Uterus (tissue), 4 donors: ENCODE data around the gene LSR. TPM values are rescaled to one million over a fixed set of nuclear protein-coding genes. Genes with fewer than 3 reads are reported as not detected.

Experiments
- DNase-seq, 2 donors: peaks; one replicate each; pipeline ENCODE4 v3.0.0-alpha.2; 2019 to 2020
- H3K27ac ChIP-seq, 2 donors: fragments of 200-600 bp; sonication (generic); 1 replicate in 1 of 2; 2 replicates in 1 of 2; pipeline ENCODE4 v1.5.1; 2016 to 2018
- H3K27me3 ChIP-seq, 2 donors: fragments of 200-600 bp; sonication (generic); one replicate each; pipeline ENCODE4 v1.5.1; 2018 to 2019; ENCODE audit warnings: control low read depth in 1 of 2
- H3K36me3 ChIP-seq, 2 donors: fragments of 200-600 bp; sonication (generic); one replicate each; pipeline ENCODE4 v1.5.1; 2019; ENCODE audit warnings: control low read depth in 1 of 2
- H3K4me1 ChIP-seq, 2 donors: fragments of 200-600 bp; sonication (generic); one replicate each; pipeline ENCODE4 v1.5.1; 2018 to 2019; ENCODE audit warnings: control low read depth in 1 of 2
- H3K4me3 ChIP-seq, 2 donors: fragments of 200-600 bp; sonication (generic); 1 replicate in 1 of 2; 2 replicates in 1 of 2; pipeline ENCODE4 v1.5.1; 2018 to 2019; ENCODE audit warnings: mild to moderate bottlenecking in 1 of 2
- H3K9me3 ChIP-seq, 2 donors: fragments of 200-600 bp; sonication (generic); one replicate each; pipeline ENCODE4 v1.5.1; 2019; ENCODE audit warnings: control low read depth in 1 of 2
- POLR2A ChIP-seq, 2 donors: fragments of 450-650 bp; IDR thresholded peaks; one replicate each; pipeline ENCODE4 v1.6.1; 2016; ENCODE audit warnings: antibody characterized with exemption in 2 of 2, mild to moderate bottlenecking in 1 of 2, moderate library complexity in 1 of 2
- intact Hi-C: fragments of 100-400 bp; cut with DNase I; formaldehyde crosslinking; loops from one replicate; pipeline ENCODE4 v1.15.1; 2023; ENCODE audit warnings: low total_unique reads
- total RNA-seq, 4 donors: library from RNA; depleted of rRNA in 3 of 4; stranded (reverse); fragments of >200 nt in 3 of 4; gene quantifications; one replicate each; pipeline versions ENCODE4 v1.1.0 to v1.2.4, GENCODE V29; 2014 to 2023
- TF ChIP-seq, protein P1 (sequence below), 4 experiments: fragments of 200-600 bp in 2 of 4; fragments of 450-650 bp in 2 of 4; sonication (generic) in 2 of 4; IDR thresholded peaks; one replicate each; pipeline ENCODE4 v1.5.1; 2016 to 2019; ENCODE audit warnings: antibody characterized with exemption in 4 of 4, mild to moderate bottlenecking in 2 of 4, moderate library complexity in 1 of 4
- donor health status: DM: yes; HTN: yes; CAD: no.

LSR gene
- total RNA-seq, 4 donors from 2014 or later = 7.3 to 37.8 (median 20.2) TPM

DNA sequence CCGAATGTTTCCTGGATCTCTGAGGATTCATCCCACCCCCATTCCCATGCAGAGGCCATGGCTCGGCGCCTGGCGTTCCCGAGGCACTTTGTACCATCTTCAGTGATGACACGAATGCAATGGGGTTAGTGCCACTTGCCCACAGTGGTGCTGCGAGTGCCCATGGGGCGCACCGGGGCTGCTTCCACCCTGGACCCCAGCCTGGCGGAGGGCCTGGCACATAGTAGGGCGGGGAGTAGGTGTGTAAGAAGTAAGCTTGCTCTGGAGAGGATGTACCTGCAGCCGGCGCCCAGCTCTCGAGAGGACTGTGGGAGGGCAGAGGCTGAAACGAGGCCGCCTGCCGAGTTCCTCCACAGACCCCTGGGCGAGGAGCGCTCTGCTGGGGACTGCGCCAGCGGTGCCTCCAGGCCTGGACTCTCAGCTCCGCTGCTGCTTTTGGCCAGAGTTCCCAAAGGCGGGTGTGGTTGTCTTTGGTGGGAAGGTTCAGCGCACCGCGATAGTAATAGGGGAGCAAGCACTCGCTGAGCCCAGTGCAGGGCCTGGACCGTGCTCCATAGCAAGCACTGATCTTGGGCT lies 28.0 kb downstream of the LSR start:
- intact Hi-C loops = no loop called here
- DNase-seq = no peak

DNA sequence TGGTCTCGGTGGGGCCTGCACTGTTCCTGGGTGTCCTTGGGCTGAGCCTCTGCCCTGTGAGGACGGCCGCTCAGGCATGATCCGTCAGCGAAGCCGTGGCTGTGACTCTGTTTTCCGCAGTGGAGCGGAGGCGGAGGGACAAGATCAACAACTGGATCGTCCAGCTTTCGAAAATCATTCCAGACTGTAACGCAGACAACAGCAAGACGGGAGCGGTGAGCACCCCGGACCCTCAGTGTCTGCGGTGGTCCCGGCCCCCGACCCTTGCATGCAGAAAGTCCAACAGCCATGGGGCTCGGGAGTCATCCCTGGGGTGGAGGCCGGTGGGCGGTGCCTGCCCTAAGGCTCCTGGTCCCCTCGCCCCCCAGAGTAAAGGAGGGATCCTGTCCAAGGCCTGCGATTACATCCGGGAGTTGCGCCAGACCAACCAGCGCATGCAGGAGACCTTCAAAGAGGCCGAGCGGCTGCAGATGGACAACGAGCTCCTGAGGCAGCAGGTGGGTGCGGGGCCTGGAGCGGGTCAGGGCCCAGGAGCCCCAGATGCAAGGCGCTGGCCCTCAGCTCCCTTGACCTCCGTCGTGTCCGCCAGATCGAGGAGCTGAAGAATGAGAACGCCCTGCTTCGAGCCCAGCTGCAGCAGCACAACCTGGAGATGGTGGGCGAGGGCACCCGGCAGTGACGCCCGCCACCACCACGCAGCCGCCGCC lies 29.9 kb downstream of the LSR start:
- Histone ChIP-seq H3K9me3 (no peaks in the 10 kb centered on the region), H3K36me3 (no peaks in the 10 kb centered on the region), H3K27me3 (no peaks in the 10 kb centered on the region), H3K27ac (no peak overlapping the region), H3K4me1 (no peaks in the 10 kb centered on the region), H3K4me3 (no peak overlapping the region)
- intact Hi-C loops = no loop called here
- no peak for DNase-seq
- no peak for TF ChIP-seq POLR2A (IDR thresholded peaks at IDR 0.05)

More for the DNA sequence above, 28.0 kb downstream of the LSR start:
- TF ChIP-seq POLR2A (IDR thresholded peaks at IDR 0.05) = no peak
- TF ChIP-seq, protein P1, sequence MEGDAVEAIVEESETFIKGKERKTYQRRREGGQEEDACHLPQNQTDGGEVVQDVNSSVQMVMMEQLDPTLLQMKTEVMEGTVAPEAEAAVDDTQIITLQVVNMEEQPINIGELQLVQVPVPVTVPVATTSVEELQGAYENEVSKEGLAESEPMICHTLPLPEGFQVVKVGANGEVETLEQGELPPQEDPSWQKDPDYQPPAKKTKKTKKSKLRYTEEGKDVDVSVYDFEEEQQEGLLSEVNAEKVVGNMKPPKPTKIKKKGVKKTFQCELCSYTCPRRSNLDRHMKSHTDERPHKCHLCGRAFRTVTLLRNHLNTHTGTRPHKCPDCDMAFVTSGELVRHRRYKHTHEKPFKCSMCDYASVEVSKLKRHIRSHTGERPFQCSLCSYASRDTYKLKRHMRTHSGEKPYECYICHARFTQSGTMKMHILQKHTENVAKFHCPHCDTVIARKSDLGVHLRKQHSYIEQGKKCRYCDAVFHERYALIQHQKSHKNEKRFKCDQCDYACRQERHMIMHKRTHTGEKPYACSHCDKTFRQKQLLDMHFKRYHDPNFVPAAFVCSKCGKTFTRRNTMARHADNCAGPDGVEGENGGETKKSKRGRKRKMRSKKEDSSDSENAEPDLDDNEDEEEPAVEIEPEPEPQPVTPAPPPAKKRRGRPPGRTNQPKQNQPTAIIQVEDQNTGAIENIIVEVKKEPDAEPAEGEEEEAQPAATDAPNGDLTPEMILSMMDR (IDR thresholded peaks at IDR 0.05) = no peak
- H3K36me3 ChIP-seq = no peaks in the 10 kb centered on the region
- no peaks in the 10 kb centered on the region for H3K27me3 ChIP-seq
- no peaks in the 10 kb centered on the region for H3K4me1 ChIP-seq
- no peaks in the 10 kb centered on the region for H3K9me3 ChIP-seq
- no peak overlapping the region for H3K4me3 ChIP-seq
- H3K27ac ChIP-seq = no peak overlapping the region

DNA sequence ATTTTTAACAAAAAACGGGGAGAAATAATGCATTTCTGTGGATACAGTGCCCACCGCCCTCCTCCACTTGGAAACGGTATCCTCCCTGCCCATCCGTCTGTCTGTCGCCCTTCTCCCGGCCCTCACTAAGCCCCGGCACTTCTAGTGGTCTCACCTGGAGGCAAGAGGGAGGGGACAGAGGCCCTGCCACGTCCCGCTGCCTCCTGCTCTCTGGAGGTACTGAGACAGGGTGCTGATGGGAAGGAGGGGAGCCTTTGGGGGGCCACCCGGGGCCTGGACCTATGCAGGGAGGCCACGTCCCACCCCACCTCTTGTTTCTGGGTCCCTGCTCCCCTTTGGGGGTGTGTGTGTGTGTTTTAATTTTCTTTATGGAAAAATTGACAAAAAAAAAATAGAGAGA lies 30.6 kb downstream of the LSR start:
- intact Hi-C loops = no loop called here
- Histone ChIP-seq H3K4me3 (no peak overlapping the region), H3K36me3 (no peaks in the 10 kb centered on the region), H3K9me3 (no peaks in the 10 kb centered on the region), H3K4me1 (no peaks in the 10 kb centered on the region), H3K27ac (no peak overlapping the region), H3K27me3 (no peaks in the 10 kb centered on the region)
- no peak for DNase-seq
- no peak for TF ChIP-seq POLR2A (IDR thresholded peaks at IDR 0.05)
- TF ChIP-seq, protein P1 (IDR thresholded peaks at IDR 0.05) = no peak

DNA sequence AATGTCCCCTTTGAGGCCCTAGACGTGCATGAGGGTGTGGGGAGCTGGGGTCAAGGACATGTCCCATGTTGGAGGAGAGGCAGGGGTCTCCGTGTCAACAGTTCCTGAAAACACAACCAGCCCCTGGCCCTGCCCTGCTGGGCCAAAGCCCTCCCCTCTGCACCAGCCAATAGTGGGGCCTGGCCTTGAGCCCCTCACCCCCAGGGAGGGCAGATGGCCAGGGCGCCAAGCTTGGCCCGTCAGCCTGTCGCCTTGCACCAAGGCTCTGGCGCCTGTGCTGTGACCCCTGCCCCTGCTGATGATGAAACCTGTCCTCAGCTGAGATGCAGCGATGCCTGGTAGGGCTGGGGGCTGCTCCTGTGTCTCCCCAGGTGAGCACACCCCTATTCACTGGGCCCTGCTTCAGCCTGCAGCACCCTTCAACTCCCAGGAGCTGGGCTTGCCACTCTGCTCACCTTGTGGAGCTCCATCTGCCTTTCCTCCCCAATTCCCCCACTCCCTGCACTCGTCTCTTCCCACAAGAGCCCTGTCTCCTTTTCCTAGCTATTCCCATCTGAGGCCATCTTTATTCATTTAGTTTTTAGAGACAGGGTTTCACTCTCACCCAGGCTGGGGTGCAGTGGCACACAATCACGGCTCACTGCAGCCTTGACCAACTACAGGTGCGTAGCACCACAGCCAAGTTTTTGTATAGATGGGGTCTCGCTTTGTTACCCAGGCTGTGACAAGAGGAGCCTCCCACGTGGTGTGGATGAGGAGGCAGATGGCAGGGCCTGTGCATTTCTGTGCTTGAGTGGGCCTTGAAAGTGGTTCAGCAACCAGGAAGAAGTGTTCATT lies 31.4 kb downstream of the LSR start:
- TF ChIP-seq, protein P1 (IDR thresholded peaks at IDR 0.05) = no peak
- TF ChIP-seq POLR2A (IDR thresholded peaks at IDR 0.05) = no peak
- no peak for DNase-seq
- intact Hi-C loops = no loop called here
- no peaks in the 10 kb centered on the region for H3K36me3 ChIP-seq
- H3K4me1 ChIP-seq = no peaks in the 10 kb centered on the region
- no peak overlapping the region for H3K27ac ChIP-seq
- H3K9me3 ChIP-seq = no peaks in the 10 kb centered on the region
- no peaks in the 10 kb centered on the region for H3K27me3 ChIP-seq
- no peak overlapping the region for H3K4me3 ChIP-seq

DNA sequence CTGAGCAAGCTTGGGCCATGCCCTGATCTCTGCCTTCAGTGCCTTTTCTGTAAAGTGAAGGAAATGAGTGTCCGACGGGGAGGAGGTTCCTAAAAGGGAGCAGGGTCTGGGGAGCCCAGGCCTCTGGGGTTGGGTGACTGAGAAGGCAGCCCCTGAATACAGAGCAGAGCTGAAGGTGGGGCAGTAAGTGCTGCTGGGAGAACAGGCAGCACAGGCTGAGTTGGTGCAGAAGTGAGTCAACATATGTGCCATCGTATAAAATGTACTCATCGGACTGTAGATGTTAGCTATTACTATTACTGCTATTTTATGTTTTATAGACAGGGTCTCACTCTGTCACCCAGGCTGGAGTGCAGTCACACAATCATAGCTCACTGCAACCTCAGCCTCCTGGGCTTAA lies 32.5 kb downstream of the LSR start:
- Histone ChIP-seq H3K9me3 (no peaks in the 10 kb centered on the region), H3K27me3 (no peaks in the 10 kb centered on the region), H3K4me3 (no peak overlapping the region), H3K27ac (no peak overlapping the region), H3K4me1 (no peaks in the 10 kb centered on the region), H3K36me3 (no peaks in the 10 kb centered on the region)
- TF ChIP-seq, protein P1 (IDR thresholded peaks at IDR 0.05) = no peak
- no peak for TF ChIP-seq POLR2A (IDR thresholded peaks at IDR 0.05)
- intact Hi-C loops = no loop called here
- DNase-seq = no peak
